Esophagus squamous epithelium (tissue), 5 donors: ENCODE measurements around the gene ANO6. TPM values are rescaled to one million over a fixed set of nuclear protein-coding genes. Genes with fewer than 3 reads are reported as not detected.
"Not testable (repeated sequence)": the region's sequence is repeated elsewhere in the genome, so short reads cannot be mapped to it uniquely, and the experiment has no call there.

Experiments used
- DNase-seq: peaks from one replicate; lab custom pipeline; 2025; lab: John Stamatoyannopoulos, UW
- H3K27ac ChIP-seq, 4 donors: fragments of 200-600 bp; sonication (generic); one replicate each; pipeline ENCODE4 v1.5.1; 2016 to 2019; ENCODE audit warnings: mild to moderate bottlenecking in 1 of 4
- H3K27me3 ChIP-seq, 4 donors: fragments of 200-600 bp; sonication (generic); 1 replicate in 3 of 4; 2 replicates in 1 of 4; pipeline versions ENCODE4 v1.5.1 to v1.6.0; 2017 to 2021; ENCODE audit warnings: antibody characterized with exemption in 1 of 4
- H3K36me3 ChIP-seq, 3 donors: fragments of 200-600 bp; sonication (generic); one replicate each; pipeline ENCODE4 v1.5.1; 2016 to 2019
- H3K4me1 ChIP-seq, 3 donors: fragments of 200-600 bp; sonication (generic); one replicate each; pipeline ENCODE4 v1.5.1; 2017 to 2019
- H3K4me3 ChIP-seq, 4 donors: fragments of 200-600 bp; sonication (generic); 1 replicate in 3 of 4; 2 replicates in 1 of 4; pipeline ENCODE4 v1.5.1; 2016 to 2019; ENCODE audit warnings: mild to moderate bottlenecking in 2 of 4, moderate library complexity in 1 of 4
- H3K9me3 ChIP-seq, 3 donors: fragments of 200-600 bp; sonication (generic); one replicate each; pipeline ENCODE4 v1.5.1; 2016 to 2019
- CTCF ChIP-seq, 6 experiments: fragments of 450-650 bp in 4 of 6; fragments of 200-600 bp in 2 of 6; sonication (generic) in 2 of 6; IDR thresholded peaks; one replicate each; pipeline ENCODE4 v1.5.1; 2016 to 2019; ENCODE audit warnings: antibody characterized with exemption in 6 of 6, mild to moderate bottlenecking in 4 of 6, moderate library complexity in 4 of 6
- POLR2A ChIP-seq, 4 donors: fragments of 450-650 bp; IDR thresholded peaks; one replicate each; pipeline ENCODE4 v1.6.1; 2017; ENCODE audit warnings: antibody characterized with exemption in 4 of 4, mild to moderate bottlenecking in 4 of 4, moderate library complexity in 3 of 4
- WGBS, 2 donors: methylation state at CpG; one replicate each; pipeline ENCODE4 v1.1.5; 2018; 5-methylcytosine and 5-hydroxymethylcytosine counted together
- intact Hi-C: fragments of 100-400 bp; cut with DNase I; formaldehyde crosslinking; loops from one replicate; pipeline ENCODE4 v1.15.0; 2022
- total RNA-seq, 4 donors: library from RNA; depleted of rRNA; stranded (reverse); fragments of >200 nt; gene quantifications; one replicate each; pipeline ENCODE4 v1.1.0, GENCODE V29; 2016
- donor health status: DM: yes; HTN: yes; CAD: no.

The ANO6 gene
- total RNA-seq, 4 donors from 2014 or later: 13.0 to 40.8 (median 25.1) TPM

- H3K27ac ChIP-seq: no peak overlapping the region
- WGBS, 2 donors: 84 to 89% methylated on average over 3 to 4 of the region's 4 CpGs
- DNase-seq: no peak
- no peaks in the 10 kb centered on the region for H3K27me3 ChIP-seq
- H3K36me3 ChIP-seq: no peaks in the 10 kb centered on the region
- H3K9me3 ChIP-seq: no peaks in the 10 kb centered on the region
- intact Hi-C loops: no loop called here
- TF ChIP-seq CTCF (IDR thresholded peaks at IDR 0.05) (no peak), POLR2A (IDR thresholded peaks at IDR 0.05) (no peak)
- H3K4me1 ChIP-seq: peaks cover 0 to 30% (median 13%) of the 10 kb centered on the region in 3 donors
- no peak overlapping the region for H3K4me3 ChIP-seq
These were observed 45.0 kb downstream of the ANO6 start for GRCh38 chr12:45260854-45261253.

GRCh38 chr12:45262185-45262584 lies 46.3 kb downstream of the ANO6 start:
- WGBS, 2 donors: 91 to 99% methylated on average over 8 of the region's 8 CpGs
- H3K4me3 ChIP-seq, DNase-seq, H3K27ac ChIP-seq, intact Hi-C loops, H3K9me3 ChIP-seq, H3K27me3 ChIP-seq, H3K36me3 ChIP-seq: not testable (repeated sequence)
- peaks cover 0 to 25% (median 13%) of the 10 kb centered on the region in 3 donors for H3K4me1 ChIP-seq

GRCh38 chr12:45263587-45263986 lies 47.7 kb downstream of the ANO6 start:
- H3K27me3 ChIP-seq: no peaks in the 10 kb centered on the region
- no peaks in the 10 kb centered on the region for H3K9me3 ChIP-seq
- H3K4me1 ChIP-seq: peaks cover 5 to 28% (median 19%) of the 10 kb centered on the region in 3 donors
- no peak overlapping the region for H3K27ac ChIP-seq
- intact Hi-C loops: no loop called here
- H3K4me3 ChIP-seq: no peak overlapping the region
- H3K36me3 ChIP-seq: no peaks in the 10 kb centered on the region
- DNase-seq: no peak
- TF ChIP-seq POLR2A (IDR thresholded peaks at IDR 0.05) (no peak), CTCF (IDR thresholded peaks at IDR 0.05) (no peak)
- WGBS, 2 donors: 89 to 96% methylated on average over 3 of the region's 3 CpGs

GRCh38 chr12:45268672-45269411 lies 52.9 kb downstream of the ANO6 start:
- TF ChIP-seq POLR2A (IDR thresholded peaks at IDR 0.05): no peak
- peak; percentile 16 to 57 (median 32) for TF ChIP-seq CTCF (IDR thresholded peaks at IDR 0.05)
- Histone ChIP-seq H3K27ac (peak overlapping the region in 3 of 4 donors; percentile 41 to 61 (median 53)), H3K4me3 (peak overlapping the region in 1 of 4 donors; percentile 36), H3K9me3 (no peaks in the 10 kb centered on the region), H3K4me1 (peaks cover 9 to 40% (median 20%) of the 10 kb centered on the region in 3 donors), H3K36me3 (no peaks in the 10 kb centered on the region), H3K27me3 (no peaks in the 10 kb centered on the region)
- DNase-seq: no peak
- WGBS, 2 donors: 7 to 16% methylated on average over 4 of the region's 5 CpGs
- intact Hi-C loops: no loop called here

GRCh38 chr12:45269412-45269751 lies 53.5 kb downstream of the ANO6 start:
- peak overlapping the region in 3 of 4 donors; percentile 41 to 61 (median 53) for H3K27ac ChIP-seq
- WGBS, 2 donors: 48 to 61% methylated on average over 2 of the region's 2 CpGs
- no peak overlapping the region for H3K4me3 ChIP-seq
- H3K9me3 ChIP-seq: no peaks in the 10 kb centered on the region
- no peaks in the 10 kb centered on the region for H3K27me3 ChIP-seq
- no peaks in the 10 kb centered on the region for H3K36me3 ChIP-seq
- no peak for DNase-seq
- intact Hi-C loops: no loop called here
- peaks cover 9 to 43% (median 22%) of the 10 kb centered on the region in 3 donors for H3K4me1 ChIP-seq
- no peak for TF ChIP-seq POLR2A (IDR thresholded peaks at IDR 0.05)
- no peak for TF ChIP-seq CTCF (IDR thresholded peaks at IDR 0.05)
